Adrenal gland (tissue), 5 donors: ENCODE data around the gene CCR3.

Source experiments
- POLR2A ChIP-seq, 2 donors: fragments of 450-650 bp; IDR thresholded peaks; one replicate each; pipeline ENCODE4 v1.6.1; 2017; ENCODE audit warnings: antibody characterized with exemption in 2 of 2, mild to moderate bottlenecking in 2 of 2, moderate library complexity in 1 of 2
- TF ChIP-seq, protein P1 (sequence below), 6 experiments: fragments of 450-650 bp in 4 of 6; fragments of 200-600 bp in 2 of 6; sonication (generic) in 1 of 6; IDR thresholded peaks; 1 replicate in 5 of 6; 2 replicates in 1 of 6; pipeline versions ENCODE4 v1.5.1 to v1.8.0; 2016 to 2021; ENCODE audit warnings: antibody characterized with exemption in 6 of 6, mild to moderate bottlenecking in 2 of 6, moderate library complexity in 1 of 6
- donor health status: DM: no; HTN: no; CAD: no.

DNA sequence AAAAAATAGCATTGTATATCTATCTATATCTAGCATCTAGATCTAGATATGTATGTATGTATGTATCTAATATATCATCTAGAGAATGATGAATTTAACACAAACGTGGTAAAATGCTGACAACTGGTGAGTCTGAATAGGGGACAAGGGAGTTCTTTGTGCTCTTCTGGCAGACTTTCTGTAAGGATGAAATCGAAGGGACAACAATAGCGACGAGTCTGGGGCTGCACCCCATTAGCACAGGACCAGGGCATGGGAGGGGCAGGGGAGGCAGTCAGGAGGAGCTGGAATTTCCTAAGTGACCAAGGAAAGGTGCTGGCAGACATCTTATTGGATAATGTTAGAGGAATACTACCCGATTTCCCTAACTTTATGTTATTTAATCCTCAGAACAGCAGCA is 42.0 kb upstream of the CCR3 start:
- TF ChIP-seq, protein P1, sequence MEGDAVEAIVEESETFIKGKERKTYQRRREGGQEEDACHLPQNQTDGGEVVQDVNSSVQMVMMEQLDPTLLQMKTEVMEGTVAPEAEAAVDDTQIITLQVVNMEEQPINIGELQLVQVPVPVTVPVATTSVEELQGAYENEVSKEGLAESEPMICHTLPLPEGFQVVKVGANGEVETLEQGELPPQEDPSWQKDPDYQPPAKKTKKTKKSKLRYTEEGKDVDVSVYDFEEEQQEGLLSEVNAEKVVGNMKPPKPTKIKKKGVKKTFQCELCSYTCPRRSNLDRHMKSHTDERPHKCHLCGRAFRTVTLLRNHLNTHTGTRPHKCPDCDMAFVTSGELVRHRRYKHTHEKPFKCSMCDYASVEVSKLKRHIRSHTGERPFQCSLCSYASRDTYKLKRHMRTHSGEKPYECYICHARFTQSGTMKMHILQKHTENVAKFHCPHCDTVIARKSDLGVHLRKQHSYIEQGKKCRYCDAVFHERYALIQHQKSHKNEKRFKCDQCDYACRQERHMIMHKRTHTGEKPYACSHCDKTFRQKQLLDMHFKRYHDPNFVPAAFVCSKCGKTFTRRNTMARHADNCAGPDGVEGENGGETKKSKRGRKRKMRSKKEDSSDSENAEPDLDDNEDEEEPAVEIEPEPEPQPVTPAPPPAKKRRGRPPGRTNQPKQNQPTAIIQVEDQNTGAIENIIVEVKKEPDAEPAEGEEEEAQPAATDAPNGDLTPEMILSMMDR (IDR thresholded peaks at IDR 0.05): no peak
- TF ChIP-seq POLR2A (IDR thresholded peaks at IDR 0.05): no peak
